Stomach (tissue), 9 donors: Measurements from ENCODE around the gene CDC14A. TPM values are rescaled to one million over a fixed set of nuclear protein-coding genes. Genes with fewer than 3 reads are reported as not detected.

Experiments used
- DNase-seq, 2 donors: peaks; one replicate each; pipeline versions ENCODE4 v3.0.0 to v3.0.0-alpha.2; 2013 to 2019
- H3K27ac ChIP-seq, 5 donors: fragments of 200-600 bp in 4 of 5; sonication (generic) in 4 of 5; one replicate each; pipeline ENCODE4 v1.5.1; 2013 to 2019; ENCODE audit warnings: mild to moderate bottlenecking in 1 of 5, moderate library complexity in 1 of 5
- H3K27me3 ChIP-seq, 3 donors: fragments of 200-600 bp; sonication (generic); one replicate each; pipeline ENCODE4 v1.5.1; 2017 to 2019; ENCODE audit warnings: mixed run types in 1 of 3
- H3K36me3 ChIP-seq, 4 donors: fragments of 200-600 bp; sonication (generic); 1 replicate in 3 of 4; 2 replicates in 1 of 4; pipeline ENCODE4 v1.5.1; 2016 to 2019
- H3K4me1 ChIP-seq, 4 donors: fragments of 200-600 bp; sonication (generic); one replicate each; pipeline ENCODE4 v1.5.1; 2016 to 2019
- H3K4me3 ChIP-seq, 4 donors: fragments of 200-600 bp; sonication (generic) in 3 of 4; one replicate each; pipeline ENCODE4 v1.5.1; 2016 to 2019; ENCODE audit warnings: mild to moderate bottlenecking in 1 of 4
- H3K9me3 ChIP-seq, 4 donors: fragments of 200-600 bp; sonication (generic); one replicate each; pipeline ENCODE4 v1.5.1; 2016 to 2019
- EP300 ChIP-seq: sonication (generic); formaldehyde crosslinking; IDR thresholded peaks from one replicate; pipeline ENCODE4 v1.6.1; 2017; ENCODE audit warnings: antibody characterized with exemption
- POLR2A ChIP-seq, 4 donors: fragments of 450-650 bp; IDR thresholded peaks; one replicate each; pipeline ENCODE4 v1.6.1; 2016; ENCODE audit warnings: antibody characterized with exemption in 4 of 4, control low read depth in 2 of 4, mild to moderate bottlenecking in 1 of 4, moderate library complexity in 1 of 4
- POLR2AphosphoS5 ChIP-seq, 3 donors: sonication (generic); formaldehyde crosslinking; IDR thresholded peaks; one replicate each; pipeline ENCODE4 v1.6.1; 2016; ENCODE audit warnings: antibody characterized with exemption in 3 of 3
- WGBS, 5 donors: extraction: QIAGEN DNeasy Blood & Tissue Kit in 3 of 5; methylation state at CpG; one replicate each; pipeline versions ENCODE4 v1.1.5 to v1.1.7; 2013 to 2018; 5-methylcytosine and 5-hydroxymethylcytosine counted together
- intact Hi-C: fragments of 100-400 bp; cut with DNase I; formaldehyde crosslinking; loops from one replicate; pipeline ENCODE4 v1.15.1; 2023; ENCODE audit warnings: low total_unique reads
- polyA plus RNA-seq, 3 donors: library from polyadenylated mRNA; stranded (reverse); fragments of 200-250 nt; gene quantifications; one replicate each; pipeline ENCODE4 v1.2.3, GENCODE V29; 2013
- total RNA-seq, 5 donors: library from RNA; depleted of rRNA; stranded (reverse); fragments of >200 nt; gene quantifications; one replicate each; pipeline versions ENCODE4 v1.1.0 to v1.2.3, GENCODE V29; 2014 to 2016
- TF ChIP-seq, protein P1 (sequence below), 7 experiments: fragments of 450-650 bp in 4 of 7; fragments of 200-600 bp in 3 of 7; sonication (generic) in 3 of 7; IDR thresholded peaks; one replicate each; pipeline ENCODE4 v1.5.1; 2016 to 2019; ENCODE audit warnings: antibody characterized with exemption in 7 of 7, control low read depth in 2 of 7, mild to moderate bottlenecking in 1 of 7
- donor health status: healthy with polysubstance abuse.
- donor health status: Bipolar disorder and iron deficiency.
- donor health status: healthy.

Gene CDC14A
- total and polyA plus RNA-seq, 8 donors, result 2.1 to 31.0 (median 12.1) TPM

DNA sequence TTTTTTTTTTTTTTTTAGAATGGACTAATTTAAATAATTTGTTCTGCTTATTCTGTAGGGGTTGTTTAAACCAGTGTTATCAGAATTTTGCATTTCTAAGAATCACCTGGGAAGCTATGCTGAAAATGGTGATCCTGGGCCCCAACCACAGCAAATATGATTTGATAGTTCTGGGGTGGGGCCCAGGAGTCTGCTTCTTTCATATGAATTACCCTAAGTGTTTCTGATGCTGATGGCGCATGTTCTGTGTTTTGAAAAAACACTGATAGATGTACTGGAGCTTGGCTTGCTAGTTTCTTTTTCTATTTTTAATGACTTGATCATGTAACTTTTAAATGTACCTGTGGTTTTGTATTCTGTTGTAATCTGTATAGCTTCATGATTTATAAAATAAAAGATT is 89.3 kb downstream of the CDC14A start:
- TF ChIP-seq EP300 (no peak), POLR2AphosphoS5 (IDR thresholded peaks at IDR 0.05) (no peak), POLR2A (IDR thresholded peaks at IDR 0.05) (no peak)
- TF ChIP-seq, protein P1, sequence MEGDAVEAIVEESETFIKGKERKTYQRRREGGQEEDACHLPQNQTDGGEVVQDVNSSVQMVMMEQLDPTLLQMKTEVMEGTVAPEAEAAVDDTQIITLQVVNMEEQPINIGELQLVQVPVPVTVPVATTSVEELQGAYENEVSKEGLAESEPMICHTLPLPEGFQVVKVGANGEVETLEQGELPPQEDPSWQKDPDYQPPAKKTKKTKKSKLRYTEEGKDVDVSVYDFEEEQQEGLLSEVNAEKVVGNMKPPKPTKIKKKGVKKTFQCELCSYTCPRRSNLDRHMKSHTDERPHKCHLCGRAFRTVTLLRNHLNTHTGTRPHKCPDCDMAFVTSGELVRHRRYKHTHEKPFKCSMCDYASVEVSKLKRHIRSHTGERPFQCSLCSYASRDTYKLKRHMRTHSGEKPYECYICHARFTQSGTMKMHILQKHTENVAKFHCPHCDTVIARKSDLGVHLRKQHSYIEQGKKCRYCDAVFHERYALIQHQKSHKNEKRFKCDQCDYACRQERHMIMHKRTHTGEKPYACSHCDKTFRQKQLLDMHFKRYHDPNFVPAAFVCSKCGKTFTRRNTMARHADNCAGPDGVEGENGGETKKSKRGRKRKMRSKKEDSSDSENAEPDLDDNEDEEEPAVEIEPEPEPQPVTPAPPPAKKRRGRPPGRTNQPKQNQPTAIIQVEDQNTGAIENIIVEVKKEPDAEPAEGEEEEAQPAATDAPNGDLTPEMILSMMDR (IDR thresholded peaks at IDR 0.05), result no peak
- intact Hi-C loops, result no loop called here
- Histone ChIP-seq H3K36me3 (peaks cover 0 to 5% (median 0%) of the 10 kb centered on the region in 4 donors), H3K27me3 (no peaks in the 10 kb centered on the region), H3K27ac (peak overlapping the region in 3 of 5 donors; percentile 28 to 36 (median 34)), H3K9me3 (no peaks in the 10 kb centered on the region), H3K4me3 (no peak overlapping the region), H3K4me1 (peaks cover 13 to 28% (median 17%) of the 10 kb centered on the region in 4 donors)
- no peak for DNase-seq
- 68 to 84% (median 74%) methylated on average over 1 of the region's 1 CpG for WGBS, 5 donors

DNA sequence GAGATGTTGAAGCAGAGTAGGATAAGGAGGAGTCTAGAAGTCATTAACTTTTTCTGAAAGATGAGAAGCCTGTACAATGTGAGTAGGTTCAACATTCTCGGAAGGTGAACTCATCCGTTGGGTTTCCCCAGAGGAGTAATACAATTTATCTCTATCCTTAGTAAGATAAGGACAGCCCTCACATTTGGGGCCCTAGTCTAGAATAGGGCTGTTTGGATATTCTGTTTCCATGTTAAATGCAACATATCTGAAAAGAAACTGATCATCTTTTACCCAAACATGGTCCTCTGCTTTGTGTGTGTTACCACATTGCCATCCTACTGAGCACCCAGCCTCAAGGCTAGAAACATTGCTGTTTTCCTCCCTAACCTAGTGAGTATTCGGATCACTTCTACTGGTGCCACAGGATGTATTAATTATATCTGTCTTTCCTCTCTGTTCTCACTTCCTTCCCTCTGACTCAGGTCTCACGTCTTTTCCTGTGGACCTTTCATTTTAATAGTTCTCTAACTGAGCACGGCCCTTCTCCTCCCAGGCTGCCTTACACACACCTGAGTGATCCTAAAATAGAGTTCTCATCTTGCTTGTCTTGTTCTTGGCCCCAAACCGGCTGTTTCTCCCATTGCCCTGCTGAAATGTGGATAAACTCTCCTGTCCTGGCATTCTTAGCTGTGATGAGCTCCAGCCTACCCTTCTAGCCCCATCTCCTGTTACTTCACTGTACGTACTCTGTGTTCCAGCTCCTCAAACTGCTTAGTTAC is 91.7 kb downstream of the CDC14A start:
- H3K27ac ChIP-seq, result peak overlapping the region; percentile 3 to 66 (median 42)
- peak in 1 of 2 donors; percentile 56 for DNase-seq
- WGBS, 5 donors, result 68 to 81% (median 70%) methylated on average over 7 of the region's 7 CpGs

DNA sequence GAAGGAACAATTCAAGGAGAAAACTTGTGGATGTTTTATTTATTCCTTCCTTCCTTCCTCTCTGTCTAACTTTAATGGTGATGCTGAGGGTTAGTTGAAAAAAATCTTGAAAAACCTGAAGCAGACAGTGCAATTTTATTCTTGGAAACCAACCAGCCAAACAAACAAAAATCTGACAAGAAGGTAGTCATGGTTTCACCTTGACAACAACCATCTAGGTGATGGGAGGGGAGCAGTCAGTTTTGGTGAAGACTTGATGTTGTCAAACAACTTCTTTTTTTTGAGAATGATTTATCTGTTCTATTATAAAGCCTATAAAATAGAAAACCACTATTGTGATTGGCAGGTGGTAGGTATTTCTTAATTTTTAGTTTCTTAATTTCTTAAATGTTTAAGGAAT is 93.3 kb downstream of the CDC14A start:
- TF ChIP-seq POLR2AphosphoS5 (IDR thresholded peaks at IDR 0.05) (no peak), EP300 (no peak), POLR2A (IDR thresholded peaks at IDR 0.05) (no peak)
- TF ChIP-seq, protein P1 (IDR thresholded peaks at IDR 0.05), result no peak
- Histone ChIP-seq H3K36me3 (peaks cover 0 to 12% (median 0%) of the 10 kb centered on the region in 4 donors), H3K9me3 (no peaks in the 10 kb centered on the region), H3K27me3 (no peaks in the 10 kb centered on the region), H3K27ac (peak overlapping the region in 1 of 5 donors; percentile 16), H3K4me3 (no peak overlapping the region), H3K4me1 (peaks cover 0 to 8% (median 4%) of the 10 kb centered on the region in 4 donors)
- intact Hi-C loops, result no loop called here
- peak in 1 of 2 donors; percentile 46 for DNase-seq

More for the DNA sequence above, 91.7 kb downstream of the CDC14A start:
- no peak overlapping the region for H3K4me3 ChIP-seq
- intact Hi-C loops, result no loop called here
- peak in 1 of 3 donors; percentile 25 for TF ChIP-seq POLR2AphosphoS5 (IDR thresholded peaks at IDR 0.05)
- no peak for TF ChIP-seq POLR2A (IDR thresholded peaks at IDR 0.05)
- H3K4me1 ChIP-seq, result peaks cover 7 to 24% (median 11%) of the 10 kb centered on the region in 4 donors
- H3K9me3 ChIP-seq, result no peaks in the 10 kb centered on the region
- peaks cover 0 to 10% (median 0%) of the 10 kb centered on the region in 4 donors for H3K36me3 ChIP-seq
- H3K27me3 ChIP-seq, result no peaks in the 10 kb centered on the region

DNA sequence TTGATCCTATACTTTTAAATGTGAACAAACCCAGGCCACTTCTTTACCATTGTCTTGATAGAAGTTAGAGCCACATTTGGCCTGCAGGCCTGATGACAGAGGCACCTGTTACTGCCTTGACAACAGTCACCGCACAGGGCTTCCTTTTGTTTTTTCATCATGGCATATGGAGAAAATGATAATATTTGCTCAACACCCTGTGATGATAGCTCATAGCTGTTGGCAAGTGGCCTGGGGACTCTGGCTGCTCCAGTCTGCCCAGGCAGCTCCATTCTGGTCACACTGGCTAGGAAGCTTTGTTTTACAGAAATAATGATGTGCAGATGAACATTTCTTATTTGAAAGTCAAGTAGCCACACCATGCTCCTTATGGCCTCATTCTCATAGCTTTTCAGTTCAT is 96.1 kb downstream of the CDC14A start:
- peak; percentile 36 to 81 for DNase-seq
- intact Hi-C loops, result no loop called here

More for the DNA sequence above, 96.1 kb downstream of the CDC14A start:
- Histone ChIP-seq H3K9me3 (no peaks in the 10 kb centered on the region), H3K36me3 (peaks cover 0 to 17% (median 2%) of the 10 kb centered on the region in 4 donors), H3K4me1 (peaks cover 0 to 31% (median 14%) of the 10 kb centered on the region in 4 donors), H3K27me3 (no peaks in the 10 kb centered on the region), H3K4me3 (no peak overlapping the region), H3K27ac (peak overlapping the region in 1 of 5 donors; percentile 22)
- no peak for TF ChIP-seq POLR2AphosphoS5 (IDR thresholded peaks at IDR 0.05)
- TF ChIP-seq, protein P1 (IDR thresholded peaks at IDR 0.05), result no peak
- TF ChIP-seq POLR2A (IDR thresholded peaks at IDR 0.05), result no peak
- TF ChIP-seq EP300, result no peak
- WGBS, 5 donors, result 31 to 69% (median 39%) methylated on average over 1 of the region's 1 CpG
